Measurements from ENCODE around the gene RET.

GRCh38 chr10:43110338-43111071, 33.6 kb downstream of the RET start:
- TF ChIP-seq, protein P1, sequence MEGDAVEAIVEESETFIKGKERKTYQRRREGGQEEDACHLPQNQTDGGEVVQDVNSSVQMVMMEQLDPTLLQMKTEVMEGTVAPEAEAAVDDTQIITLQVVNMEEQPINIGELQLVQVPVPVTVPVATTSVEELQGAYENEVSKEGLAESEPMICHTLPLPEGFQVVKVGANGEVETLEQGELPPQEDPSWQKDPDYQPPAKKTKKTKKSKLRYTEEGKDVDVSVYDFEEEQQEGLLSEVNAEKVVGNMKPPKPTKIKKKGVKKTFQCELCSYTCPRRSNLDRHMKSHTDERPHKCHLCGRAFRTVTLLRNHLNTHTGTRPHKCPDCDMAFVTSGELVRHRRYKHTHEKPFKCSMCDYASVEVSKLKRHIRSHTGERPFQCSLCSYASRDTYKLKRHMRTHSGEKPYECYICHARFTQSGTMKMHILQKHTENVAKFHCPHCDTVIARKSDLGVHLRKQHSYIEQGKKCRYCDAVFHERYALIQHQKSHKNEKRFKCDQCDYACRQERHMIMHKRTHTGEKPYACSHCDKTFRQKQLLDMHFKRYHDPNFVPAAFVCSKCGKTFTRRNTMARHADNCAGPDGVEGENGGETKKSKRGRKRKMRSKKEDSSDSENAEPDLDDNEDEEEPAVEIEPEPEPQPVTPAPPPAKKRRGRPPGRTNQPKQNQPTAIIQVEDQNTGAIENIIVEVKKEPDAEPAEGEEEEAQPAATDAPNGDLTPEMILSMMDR (IDR thresholded peaks at IDR 0.05), result no peak
- no peak for TF ChIP-seq EP300 (IDR thresholded peaks at IDR 0.05)

Measured in tibial nerve (tissue), 4 donors.